ENCODE measurements around the gene LRBA. TPM values are rescaled to one million over a fixed set of nuclear protein-coding genes. Genes with fewer than 3 reads are reported as not detected.

The LRBA gene
- total RNA-seq, 2 donors from 2014 or later, result 55.5 to 77.7 TPM

GRCh38 chr4:150321113-150321512 is 694.0 kb downstream of the LRBA start:
- no peak for TF ChIP-seq CTCF (IDR thresholded peaks at IDR 0.05)
- H3K27me3 ChIP-seq, result no peaks in the 10 kb centered on the region
- H3K9me3 ChIP-seq, result no peaks in the 10 kb centered on the region
- no peaks in the 10 kb centered on the region for H3K4me1 ChIP-seq
- no peak for DNase-seq
- no peaks in the 10 kb centered on the region for H3K36me3 ChIP-seq
- intact Hi-C loops (cut with DNase I), result no loop called here
- H3K9ac ChIP-seq (ENCODE audit: low read depth in 2 of 2, low read length in 2 of 2), result no peak overlapping the region
- H3K4me3 ChIP-seq, result no peak overlapping the region
- no peak overlapping the region for H3K27ac ChIP-seq

- Histone ChIP-seq H3K36me3 (no peaks in the 10 kb centered on the region), H3K4me3 (no peak overlapping the region), H3K27ac (no peak overlapping the region), H3K27me3 (no peaks in the 10 kb centered on the region), H3K9ac (ENCODE audit: low read depth in 2 of 2, low read length in 2 of 2) (no peak overlapping the region), H3K4me1 (no peaks in the 10 kb centered on the region), H3K9me3 (no peaks in the 10 kb centered on the region)
- intact Hi-C loops (cut with DNase I), result no loop called here
- DNase-seq, result no peak
- TF ChIP-seq CTCF (IDR thresholded peaks at IDR 0.05), result no peak
Observed at GRCh38 chr4:150318971-150319370, 696.1 kb downstream of the LRBA start.

- no peak for TF ChIP-seq CTCF (IDR thresholded peaks at IDR 0.05)
- no peaks in the 10 kb centered on the region for H3K27me3 ChIP-seq
- no peak for DNase-seq
- no peaks in the 10 kb centered on the region for H3K9me3 ChIP-seq
- no peak overlapping the region for H3K9ac ChIP-seq (ENCODE audit: low read depth in 2 of 2, low read length in 2 of 2)
- intact Hi-C loops (cut with DNase I), result no loop called here
- no peaks in the 10 kb centered on the region for H3K36me3 ChIP-seq
- H3K27ac ChIP-seq, result no peak overlapping the region
- no peak overlapping the region for H3K4me3 ChIP-seq
- no peaks in the 10 kb centered on the region for H3K4me1 ChIP-seq
Observed at GRCh38 chr4:150318527-150318926, 696.6 kb downstream of the LRBA start.

GRCh38 chr4:150316332-150317205 is 698.5 kb downstream of the LRBA start:
- H3K36me3 ChIP-seq, result no peaks in the 10 kb centered on the region
- H3K4me3 ChIP-seq, result no peak overlapping the region
- TF ChIP-seq CTCF (IDR thresholded peaks at IDR 0.05), result no peak
- H3K4me1 ChIP-seq, result no peaks in the 10 kb centered on the region
- intact Hi-C loops (cut with DNase I), result no loop called here
- H3K27ac ChIP-seq, result no peak overlapping the region
- no peak overlapping the region for H3K9ac ChIP-seq (ENCODE audit: low read depth in 2 of 2, low read length in 2 of 2)
- H3K9me3 ChIP-seq, result no peaks in the 10 kb centered on the region
- H3K27me3 ChIP-seq, result no peaks in the 10 kb centered on the region
- no peak for DNase-seq

- no peak overlapping the region for H3K4me3 ChIP-seq
- H3K27me3 ChIP-seq, result no peaks in the 10 kb centered on the region
- no peaks in the 10 kb centered on the region for H3K9me3 ChIP-seq
- no peaks in the 10 kb centered on the region for H3K4me1 ChIP-seq
- DNase-seq, result no peak
- H3K36me3 ChIP-seq, result no peaks in the 10 kb centered on the region
- TF ChIP-seq CTCF (IDR thresholded peaks at IDR 0.05), result no peak
- intact Hi-C loops (cut with DNase I), result no loop called here
- no peak overlapping the region for H3K27ac ChIP-seq
- no peak overlapping the region for H3K9ac ChIP-seq (ENCODE audit: low read depth in 2 of 2, low read length in 2 of 2)
Observed at GRCh38 chr4:150315691-150316090, 699.4 kb downstream of the LRBA start.

All from colonic mucosa (tissue), 4 donors.